Adrenal gland (tissue), 12 donors: ENCODE measurements around the gene EHMT1. TPM values are rescaled to one million over a fixed set of nuclear protein-coding genes. Genes with fewer than 3 reads are reported as not detected.

ENCODE experiments used
- DNase-seq, 7 donors: peaks; one replicate each; pipeline ENCODE4 v3.0.0-alpha.2; 2019 to 2020
- H3K27ac ChIP-seq, 5 donors: fragments of 200-600 bp; sonication (generic) in 4 of 5; 1 replicate in 3 of 5; 2 replicates in 2 of 5; pipeline versions ENCODE4 v1.5.1 to v1.8.0; 2016 to 2020; ENCODE audit warnings: mild to moderate bottlenecking in 1 of 5
- H3K27me3 ChIP-seq: fragments of 200-600 bp; 2 replicates; pipeline ENCODE4 v1.8.0; 2021
- H3K36me3 ChIP-seq, 2 donors: fragments of 200-600 bp; replicated peaks in 1 of 2; 1 replicate in 1 of 2; 2 replicates in 1 of 2; pipeline versions ENCODE4 v1.5.1 to v1.8.0; 2018 to 2022
- H3K4me1 ChIP-seq, 2 donors: fragments of 200-600 bp; replicated peaks in 1 of 2; 1 replicate in 1 of 2; 2 replicates in 1 of 2; pipeline versions ENCODE4 v1.5.1 to v1.8.0; 2018 to 2021
- H3K4me3 ChIP-seq, 4 donors: fragments of 200-600 bp; sonication (generic) in 3 of 4; one replicate each; pipeline ENCODE4 v1.5.1; 2016 to 2018
- H3K9me3 ChIP-seq, 3 donors: fragments of 200-600 bp; sonication (generic) in 1 of 3; replicated peaks in 1 of 3; 1 replicate in 2 of 3; 2 replicates in 1 of 3; pipeline versions ENCODE4 v1.5.1 to v1.8.0; 2016 to 2021
- POLR2A ChIP-seq, 2 donors: fragments of 450-650 bp; IDR thresholded peaks; one replicate each; pipeline ENCODE4 v1.6.1; 2017; ENCODE audit warnings: antibody characterized with exemption in 2 of 2, mild to moderate bottlenecking in 2 of 2, moderate library complexity in 1 of 2
- whole genome bisulfite sequencing, 4 donors: extraction: QIAGEN DNeasy Blood & Tissue Kit in 2 of 4; methylation state at CpG; one replicate each; pipeline versions ENCODE4 v1.1.5 to v1.1.7; 2013 to 2017; 5-methylcytosine and 5-hydroxymethylcytosine counted together
- intact Hi-C, 2 donors: fragments of 100-400 bp; cut with DNase I; formaldehyde crosslinking; loops; one replicate each; pipeline versions ENCODE4 v1.14.1 to v1.15.0; 2022 to 2023
- polyA plus RNA-seq, 3 donors: library from polyadenylated mRNA; stranded (reverse); fragments of 200-250 nt in 2 of 3; fragments of 350-450 nt in 1 of 3; fragmentation: Illumina TruSeq in 1 of 3; extraction: RNeasy Lipid Tissue Mini Kit (QIAGEN cat#74804) in 1 of 3; gene quantifications; one replicate each; pipeline ENCODE4 v1.2.3, GENCODE V29; 2013 to 2014
- total RNA-seq, 9 donors: library from RNA; depleted of rRNA in 4 of 9; stranded (reverse); fragments of >200 nt in 4 of 9; fragments of 120-200 nt in 1 of 9; fragmentation: NEBNext Ultra II Directional in 1 of 9; extraction: Animal tissue kit (Norgen Biotek cat#: 25700) in 1 of 9; gene quantifications; one replicate each; pipeline versions ENCODE4 v1.1.0 to v1.2.4, GENCODE V29; 2013 to 2023
- TF ChIP-seq, protein P1 (sequence below), 6 experiments: fragments of 450-650 bp in 4 of 6; fragments of 200-600 bp in 2 of 6; sonication (generic) in 1 of 6; IDR thresholded peaks; 1 replicate in 5 of 6; 2 replicates in 1 of 6; pipeline versions ENCODE4 v1.5.1 to v1.8.0; 2016 to 2021; ENCODE audit warnings: antibody characterized with exemption in 6 of 6, mild to moderate bottlenecking in 2 of 6, moderate library complexity in 1 of 6
- donor health status: healthy with polysubstance abuse.
- donor health status: Bipolar disorder and iron deficiency.
- donor health status: DM: yes; HTN: yes; CAD: no.
- donor health status: DM: no; HTN: no; CAD: no.
- donor health status: DM: no; HTN: no; CAD: no.
- donor health status: DM: yes; HTN: yes; CAD: no.

The EHMT1 gene
- total and polyA plus RNA-seq, 12 donors = 42.0 to 171 (median 71.0) TPM

DNA sequence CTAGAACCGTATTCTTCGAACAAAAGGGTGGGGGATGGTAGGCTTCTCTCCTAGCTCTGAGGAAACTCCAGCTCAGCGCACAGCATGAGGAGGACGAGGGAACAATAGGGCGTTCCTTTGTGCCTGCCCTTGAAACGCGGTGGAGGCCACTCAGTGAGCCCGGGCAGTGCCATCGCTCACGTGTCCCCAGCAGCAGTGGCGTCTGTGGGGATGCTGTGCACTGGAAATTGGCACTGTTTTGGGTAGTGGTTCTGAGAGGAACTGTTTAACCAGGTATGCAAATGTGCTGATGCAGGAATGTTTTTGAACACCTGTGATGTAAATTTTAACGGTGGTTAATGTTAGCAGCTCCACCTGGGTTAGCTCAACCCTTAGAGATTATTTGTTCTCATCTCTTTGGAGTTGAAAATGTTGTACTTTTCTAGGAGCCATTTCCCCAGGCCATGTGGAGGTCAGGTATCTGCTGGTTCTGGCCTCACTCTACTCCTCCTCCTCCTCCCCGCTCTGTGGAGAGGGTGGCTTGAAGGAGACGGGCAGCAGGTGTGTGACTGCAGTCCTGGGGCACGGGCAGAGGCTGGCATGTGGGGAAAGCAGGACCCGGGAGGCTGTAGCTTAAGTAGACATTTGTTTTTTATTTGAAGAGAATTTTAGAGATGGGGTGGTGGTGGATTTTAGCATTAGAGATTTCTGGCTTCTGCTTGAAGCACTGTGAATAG, 48.3 kb downstream of the EHMT1 start:
- TF ChIP-seq, protein P1, sequence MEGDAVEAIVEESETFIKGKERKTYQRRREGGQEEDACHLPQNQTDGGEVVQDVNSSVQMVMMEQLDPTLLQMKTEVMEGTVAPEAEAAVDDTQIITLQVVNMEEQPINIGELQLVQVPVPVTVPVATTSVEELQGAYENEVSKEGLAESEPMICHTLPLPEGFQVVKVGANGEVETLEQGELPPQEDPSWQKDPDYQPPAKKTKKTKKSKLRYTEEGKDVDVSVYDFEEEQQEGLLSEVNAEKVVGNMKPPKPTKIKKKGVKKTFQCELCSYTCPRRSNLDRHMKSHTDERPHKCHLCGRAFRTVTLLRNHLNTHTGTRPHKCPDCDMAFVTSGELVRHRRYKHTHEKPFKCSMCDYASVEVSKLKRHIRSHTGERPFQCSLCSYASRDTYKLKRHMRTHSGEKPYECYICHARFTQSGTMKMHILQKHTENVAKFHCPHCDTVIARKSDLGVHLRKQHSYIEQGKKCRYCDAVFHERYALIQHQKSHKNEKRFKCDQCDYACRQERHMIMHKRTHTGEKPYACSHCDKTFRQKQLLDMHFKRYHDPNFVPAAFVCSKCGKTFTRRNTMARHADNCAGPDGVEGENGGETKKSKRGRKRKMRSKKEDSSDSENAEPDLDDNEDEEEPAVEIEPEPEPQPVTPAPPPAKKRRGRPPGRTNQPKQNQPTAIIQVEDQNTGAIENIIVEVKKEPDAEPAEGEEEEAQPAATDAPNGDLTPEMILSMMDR (IDR thresholded peaks at IDR 0.05) = peak in 1 of 6 experiments; percentile 5
- no peak for TF ChIP-seq POLR2A (IDR thresholded peaks at IDR 0.05)
- intact Hi-C loops = no loop called here
- Histone ChIP-seq H3K27me3 (no peaks in the 10 kb centered on the region), H3K4me3 (peak overlapping the region in 1 of 4 donors; percentile 4), H3K9me3 (no peaks in the 10 kb centered on the region), H3K36me3 (no peaks in the 10 kb centered on the region), H3K4me1 (peaks cover 34 to 50% of the 10 kb centered on the region in 2 donors), H3K27ac (peak overlapping the region; percentile 3 to 81 (median 57))
- 31 to 44% (median 41%) methylated on average over 11 to 16 of the region's 16 CpGs for WGBS, 4 donors
- peak; percentile 75 to 92 (median 89) for DNase-seq

DNA sequence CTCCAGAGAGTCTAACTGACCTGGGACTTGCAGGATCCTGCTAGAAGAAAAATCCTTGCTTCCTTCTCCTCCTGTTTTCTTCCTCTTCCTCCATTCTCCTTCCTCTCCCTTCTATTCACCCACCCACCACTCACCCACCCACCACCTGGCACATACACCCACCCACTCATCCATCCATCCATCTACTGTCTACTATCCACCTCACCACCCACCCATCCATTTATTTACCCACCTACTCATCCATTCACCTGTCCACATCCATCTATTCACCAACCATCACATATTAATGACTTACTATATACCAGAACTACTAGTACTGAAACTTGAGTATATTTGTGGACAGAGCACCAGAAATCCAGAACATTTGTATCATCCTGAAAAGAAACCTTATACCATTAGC, 49.4 kb downstream of the EHMT1 start:
- no peaks in the 10 kb centered on the region for H3K27me3 ChIP-seq
- intact Hi-C loops = no loop called here
- H3K27ac ChIP-seq = peak overlapping the region in 1 of 5 donors; percentile 66
- peaks cover 37 to 58% of the 10 kb centered on the region in 2 donors for H3K4me1 ChIP-seq
- DNase-seq = no peak
- no peaks in the 10 kb centered on the region for H3K9me3 ChIP-seq
- TF ChIP-seq, protein P1 (IDR thresholded peaks at IDR 0.05) = no peak
- TF ChIP-seq POLR2A (IDR thresholded peaks at IDR 0.05) = no peak
- no peak overlapping the region for H3K4me3 ChIP-seq
- H3K36me3 ChIP-seq = no peaks in the 10 kb centered on the region

DNA sequence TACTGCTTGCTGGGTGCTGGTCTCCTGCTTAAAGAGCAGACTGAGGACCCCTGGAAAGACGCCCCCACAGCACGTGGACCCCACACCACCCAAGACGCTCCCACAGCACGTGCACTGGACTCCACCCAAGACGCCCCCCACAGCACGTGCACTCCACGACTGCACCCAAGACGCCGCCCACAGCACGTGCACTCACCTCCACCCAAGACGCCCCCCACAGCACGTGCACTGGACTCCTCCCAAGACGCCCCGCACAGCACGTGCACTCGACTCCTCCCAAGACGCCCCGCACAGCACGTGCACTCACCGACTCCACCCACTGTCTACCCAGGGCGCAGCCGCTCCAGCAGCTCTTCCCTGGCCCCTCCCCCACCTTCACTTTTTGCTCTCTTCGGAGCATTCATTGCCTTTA, 50.5 kb downstream of the EHMT1 start:
- WGBS, 4 donors = 82 to 87% (median 84%) methylated on average over 23 of the region's 23 CpGs
- H3K4me3 ChIP-seq = no peak overlapping the region
- intact Hi-C loops = no loop called here
- peaks cover 48 to 64% of the 10 kb centered on the region in 2 donors for H3K4me1 ChIP-seq
- TF ChIP-seq, protein P1 (IDR thresholded peaks at IDR 0.05) = no peak
- no peak for TF ChIP-seq POLR2A (IDR thresholded peaks at IDR 0.05)
- H3K9me3 ChIP-seq = no peaks in the 10 kb centered on the region
- no peaks in the 10 kb centered on the region for H3K36me3 ChIP-seq
- no peaks in the 10 kb centered on the region for H3K27me3 ChIP-seq
- DNase-seq = no peak
- H3K27ac ChIP-seq = no peak overlapping the region

DNA sequence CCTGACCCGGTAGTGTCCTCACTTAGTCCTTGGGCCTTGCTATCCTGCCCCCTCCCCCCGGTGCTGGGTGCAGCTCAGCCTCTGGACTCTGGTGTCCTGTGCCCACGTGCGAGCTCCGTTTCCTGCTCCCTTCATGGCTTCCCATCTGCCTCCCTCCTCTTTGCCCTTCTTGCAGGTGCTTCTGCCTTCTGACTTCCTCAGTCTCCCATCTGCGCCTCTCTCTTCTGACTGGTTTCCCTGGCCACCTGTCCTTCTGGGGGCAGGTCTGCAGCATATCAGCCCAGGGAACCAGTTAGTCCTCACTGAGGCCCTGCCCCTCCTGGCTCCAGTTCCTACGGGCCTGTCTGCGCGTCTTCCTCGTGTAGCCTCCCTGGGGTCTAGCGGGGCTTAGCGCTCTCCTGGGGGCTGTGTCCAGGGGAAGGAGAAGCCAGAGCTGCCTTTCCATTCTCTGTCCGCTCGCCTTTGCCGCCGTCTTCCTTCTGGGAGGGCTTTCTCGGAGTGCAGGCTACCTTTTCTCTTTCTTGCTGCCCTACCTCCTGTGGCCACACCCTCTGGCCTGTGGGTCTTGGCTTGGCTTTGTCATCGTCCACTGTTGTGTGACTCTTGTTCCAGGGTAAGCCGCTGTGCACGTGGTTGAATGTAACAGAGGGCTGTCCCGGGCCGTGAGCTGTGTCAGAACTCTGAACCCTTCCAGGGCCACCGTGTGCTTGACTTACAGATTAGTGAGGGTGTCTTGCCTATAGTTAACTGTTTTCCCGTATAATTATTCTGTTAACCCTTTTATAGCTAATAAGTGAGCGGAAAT, 51.8 kb downstream of the EHMT1 start:
- no peaks in the 10 kb centered on the region for H3K36me3 ChIP-seq
- H3K4me1 ChIP-seq = peaks cover 49 to 70% of the 10 kb centered on the region in 2 donors
- H3K4me3 ChIP-seq = no peak overlapping the region
- intact Hi-C loops = loop anchor here in 1 of 2 donors (10.0 kb wide), 1 partner anchor 94 kb away; no protein-coding TSS in a partner anchor
- peak; percentile 72 to 92 (median 89) for DNase-seq
- no peaks in the 10 kb centered on the region for H3K9me3 ChIP-seq
- peak overlapping the region; percentile 60 to 82 (median 65) for H3K27ac ChIP-seq
- WGBS, 4 donors = 37 to 45% (median 42%) methylated on average over 21 to 25 of the region's 25 CpGs
- TF ChIP-seq, protein P1 (IDR thresholded peaks at IDR 0.05) = peak in 3 of 6 experiments; percentile 13 to 23 (median 18)
- TF ChIP-seq POLR2A (IDR thresholded peaks at IDR 0.05) = peak in 1 of 2 donors; percentile 59
- no peaks in the 10 kb centered on the region for H3K27me3 ChIP-seq
